IMR-90 (cell line): ENCODE measurements around the gene MAEA. TPM values are rescaled to one million over a fixed set of nuclear protein-coding genes. Genes with fewer than 3 reads are reported as not detected.

ENCODE experiments used
- ATAC-seq: fragments of 200-7000 bp; cut with Tn5 transposase; 2 replicates; pipeline ENCODE4 v1.9.1; 2020; ENCODE audit warnings: low read depth, mild to moderate bottlenecking, moderate library complexity
- BruUV-seq: library from RNA; stranded (reverse); fragments of 400-500 nt; replicated peaks from 2 replicates; lab custom pipeline; 2021; lab: Mats Ljungman, UMichigan
- CTCF ChIA-PET: fragments of 300-600 bp; formaldehyde crosslinking; extraction: SDS; loops from one replicate; lab custom pipeline; 2021; ENCODE audit warnings: antibody characterized with exemption; lab: Yijun Ruan, JAX
- POLR2A ChIA-PET: fragments of 300-600 bp; sonication (Branson Sonifier 250); formaldehyde crosslinking; loops from one replicate; lab custom pipeline; 2022; ENCODE audit warnings: antibody characterized with exemption; ENCODE audit not compliant: unreplicated experiment; lab: Charles Lee
- DNase-seq: peaks from one replicate; pipeline ENCODE4 v3.0.0; 2013
- H2AFZ ChIP-seq: replicated peaks from 2 replicates; pipeline ENCODE3; 2013; ENCODE audit warnings: low read length, mild to moderate bottlenecking; ENCODE audit not compliant: poor library complexity
- H2AK5ac ChIP-seq: 2 replicates; pipeline ENCODE4 v1.6.1; 2013; ENCODE audit warnings: low read depth, low read length, inconsistent platforms
- H2AK9ac ChIP-seq: replicated peaks from 2 replicates; pipeline ENCODE3; 2013; ENCODE audit warnings: mild to moderate bottlenecking, low read depth, low read length, moderate library complexity; ENCODE audit not compliant: poor library complexity
- H2BK120ac ChIP-seq: 2 replicates; pipeline ENCODE4 v1.6.1; 2013; ENCODE audit warnings: low read depth, low read length, inconsistent platforms
- H2BK15ac ChIP-seq: 3 replicates; pipeline ENCODE4 v1.6.1; 2013; ENCODE audit warnings: low read depth, low read length, inconsistent platforms
- H2BK20ac ChIP-seq: 2 replicates; pipeline ENCODE4 v1.6.1; 2013; ENCODE audit warnings: low read depth, mild to moderate bottlenecking, inconsistent platforms, low read length, moderate library complexity
- H2BK5ac ChIP-seq: 2 replicates; pipeline ENCODE4 v1.6.1; 2013; ENCODE audit warnings: mild to moderate bottlenecking, low read depth, low read length, inconsistent platforms; ENCODE audit not compliant: poor library complexity, severe bottlenecking
- H3K14ac ChIP-seq: replicated peaks from 2 replicates; pipeline ENCODE4 v1.6.1; 2013; ENCODE audit warnings: low read depth, low read length, inconsistent platforms
- H3K18ac ChIP-seq: 2 replicates; pipeline ENCODE4 v1.6.1; 2013; ENCODE audit warnings: low read depth, low read length, control low read depth
- H3K23ac ChIP-seq: 2 replicates; pipeline ENCODE4 v1.6.1; 2013; ENCODE audit warnings: low read depth, low read length, inconsistent platforms
- H3K27ac ChIP-seq: 2 replicates; pipeline ENCODE4 v1.5.1; 2013; ENCODE audit warnings: mild to moderate bottlenecking, control low read depth, low read length; ENCODE audit not compliant: insufficient read depth
- H3K27me3 ChIP-seq: 2 replicates; pipeline ENCODE4 v1.6.1; 2013; ENCODE audit warnings: low read length; ENCODE audit not compliant: control insufficient read depth, insufficient read depth
- H3K36me3 ChIP-seq: 2 replicates; pipeline ENCODE4 v1.6.1; 2013; ENCODE audit warnings: low read length, mixed read lengths; ENCODE audit not compliant: control insufficient read depth, insufficient read depth
- H3K4ac ChIP-seq: 2 replicates; pipeline ENCODE4 v1.6.1; 2013; ENCODE audit warnings: low read depth, low read length, inconsistent platforms
- H3K4me1 ChIP-seq: 2 replicates; pipeline ENCODE4 v1.6.1; 2013; ENCODE audit warnings: low read length, mixed read lengths; ENCODE audit not compliant: control insufficient read depth, insufficient read depth
- H3K4me2 ChIP-seq: 2 replicates; pipeline ENCODE4 v1.6.1; 2013; ENCODE audit warnings: low read depth, mild to moderate bottlenecking, control low read depth, low read length, moderate library complexity
- H3K4me3 ChIP-seq: 2 replicates; pipeline ENCODE4 v1.5.1; 2013; ENCODE audit warnings: low read depth, mild to moderate bottlenecking, control low read depth, low read length, moderate library complexity; ENCODE audit not compliant: insufficient read depth
- H3K56ac ChIP-seq: 2 replicates; pipeline ENCODE4 v1.6.1; 2013; ENCODE audit warnings: low read length, inconsistent platforms; ENCODE audit not compliant: insufficient read depth; ENCODE audit errors: extremely low read depth
- H3K79me1 ChIP-seq, 2 experiments: 2 replicates each; pipeline ENCODE4 v1.6.1; 2013; ENCODE audit warnings: low read length in 2 of 2, inconsistent platforms in 1 of 2, low read depth in 1 of 2
- H3K9ac ChIP-seq: 2 replicates; pipeline ENCODE4 v1.6.1; 2013; ENCODE audit warnings: low read depth, low read length, control low read depth
- H3K9me1 ChIP-seq: 2 replicates; pipeline ENCODE4 v1.6.1; 2013; ENCODE audit warnings: low read length, inconsistent platforms; ENCODE audit not compliant: insufficient read depth
- H3K9me3 ChIP-seq: 2 replicates; pipeline ENCODE4 v1.6.1; 2013; ENCODE audit warnings: low read length; ENCODE audit not compliant: control insufficient read depth, insufficient read depth
- H4K20me1 ChIP-seq: 2 replicates; pipeline ENCODE4 v1.6.1; 2013; ENCODE audit warnings: low read length, inconsistent platforms; ENCODE audit not compliant: insufficient read depth
- H4K5ac ChIP-seq: 2 replicates; pipeline ENCODE4 v1.6.1; 2013; ENCODE audit warnings: mild to moderate bottlenecking, low read depth, low read length, control low read depth
- H4K8ac ChIP-seq, 2 experiments: 2 replicates each; pipeline ENCODE4 v1.6.1; 2013; ENCODE audit warnings: low read depth in 2 of 2, low read length in 2 of 2, control low read depth in 1 of 2, inconsistent platforms in 1 of 2
- H4K91ac ChIP-seq: 2 replicates; pipeline ENCODE4 v1.6.1; 2013; ENCODE audit warnings: low read depth, low read length, inconsistent platforms; ENCODE audit not compliant: insufficient read depth
- BHLHE40 ChIP-seq: fragments of 150-350 bp; IDR thresholded peaks from 2 replicates; pipeline ENCODE4 v1.6.1; 2016; ENCODE audit warnings: mild to moderate bottlenecking, low read depth, low read length
- CEBPB ChIP-seq: IDR thresholded peaks from 2 replicates; pipeline ENCODE4 v1.6.1; 2012; ENCODE audit warnings: low read depth, low read length, improper control_type of control experiment
- CHD1 ChIP-seq: IDR thresholded peaks from 2 replicates; pipeline ENCODE4 v1.6.1; 2012; ENCODE audit warnings: low read depth, low read length, improper control_type of control experiment
- CTCF ChIP-seq: conservative IDR thresholded peaks from 2 replicates; pipeline ENCODE4 v1.5.1; 2012; ENCODE audit warnings: mild to moderate bottlenecking, low read depth, low read length, improper control_type of control experiment
- ELK1 ChIP-seq: fragments of 150-350 bp; IDR thresholded peaks from 2 replicates; pipeline ENCODE4 v1.6.1; 2016; ENCODE audit warnings: low read depth, mild to moderate bottlenecking, low read length, moderate library complexity, borderline replicate concordance
- FOS ChIP-seq: fragments of 150-350 bp; IDR thresholded peaks from 2 replicates; pipeline ENCODE4 v1.6.1; 2016; ENCODE audit warnings: low read depth, low read length
- MAFK ChIP-seq: IDR thresholded peaks from 2 replicates; pipeline ENCODE4 v1.6.1; 2012; ENCODE audit warnings: low read depth, low read length, improper control_type of control experiment
- MAZ ChIP-seq: IDR thresholded peaks from 2 replicates; pipeline ENCODE4 v1.6.1; 2012; ENCODE audit warnings: low read depth, mild to moderate bottlenecking, low read length, improper control_type of control experiment, moderate library complexity, borderline replicate concordance
- MXI1 ChIP-seq: IDR thresholded peaks from 2 replicates; pipeline ENCODE4 v1.6.1; 2012; ENCODE audit warnings: low read depth, mild to moderate bottlenecking, low read length, moderate library complexity, borderline replicate concordance
- NFE2L2 ChIP-seq: fragments of 150-350 bp; IDR thresholded peaks from 2 replicates; pipeline ENCODE4 v1.6.1; 2016; ENCODE audit warnings: low read depth, mild to moderate bottlenecking, low read length
- POLR2A ChIP-seq: IDR thresholded peaks from 2 replicates; pipeline ENCODE4 v1.6.1; 2012; ENCODE audit warnings: mild to moderate bottlenecking, low read depth, low read length
- RAD21 ChIP-seq: IDR thresholded peaks from 2 replicates; pipeline ENCODE4 v1.6.1; 2012; ENCODE audit warnings: low read length, improper control_type of control experiment
- RCOR1 ChIP-seq: IDR thresholded peaks from 2 replicates; pipeline ENCODE4 v1.6.1; 2012; ENCODE audit warnings: mild to moderate bottlenecking, low read length, improper control_type of control experiment; ENCODE audit not compliant: insufficient replicate concordance
- RFX5 ChIP-seq: IDR thresholded peaks from 2 replicates; pipeline ENCODE4 v1.8.0; 2012; ENCODE audit warnings: low read depth, mild to moderate bottlenecking, low read length, moderate library complexity
- SMC3 ChIP-seq: fragments of 150-350 bp; IDR thresholded peaks from 2 replicates; pipeline ENCODE4 v1.6.1; 2016; ENCODE audit warnings: low read depth, mild to moderate bottlenecking, antibody characterized with exemption, low read length, moderate library complexity
- USF2 ChIP-seq: fragments of 150-350 bp; IDR thresholded peaks from 2 replicates; pipeline ENCODE4 v1.6.1; 2017; ENCODE audit warnings: mild to moderate bottlenecking, antibody characterized with exemption, low read length, low read depth
- WGBS, 2 experiments: methylation state at CpG; one replicate each; pipeline versions ENCODE4 v1.1.5 to v1.1.7; 2013; ENCODE audit warnings: missing lambda C conversion rate in 2 of 2; ENCODE audit not compliant: insufficient read length in 1 of 2; ENCODE audit errors: extremely low coverage in 2 of 2; 5-methylcytosine and 5-hydroxymethylcytosine counted together
- dilution Hi-C: fragments of 300-500 bp; cut with HindIII; formaldehyde crosslinking; loops from one replicate; pipeline ENCODE4 v1.14.3; 2018; ENCODE audit warnings: low sequenced_read_pairs; ENCODE audit not compliant: unreplicated experiment
- in situ Hi-C: fragments of 300-500 bp; cut with MboI; formaldehyde crosslinking; loops from 3 replicates; pipeline ENCODE4 v1.14.3; 2019; ENCODE audit warnings: low sequenced_read_pairs, inconsistent platforms, mixed read lengths
- intact Hi-C: fragments of 100-400 bp; cut with micrococcal nuclease; formaldehyde crosslinking; loops from 2 replicates; pipeline ENCODE4 v1.10.0; 2022
- polyA plus RNA-seq, 3 experiments: library from polyadenylated mRNA; depleted of rRNA; stranded (reverse); fragments of >200 nt; gene quantifications; 2 replicates each; pipeline ENCODE4 v1.2.3, GENCODE V29; 2012; ENCODE audit warnings: low replicate concordance in 1 of 3
- total RNA-seq: library from RNA; depleted of rRNA; stranded (reverse); fragments of >200 nt; gene quantifications from 2 replicates; pipeline ENCODE4 v1.2.3, GENCODE V29; 2012

MAEA gene
- total and polyA plus RNA-seq, 2 of the 4 experiments (the other 2 are of a cell fraction): 61.5 to 108 TPM

GRCh38 chr4:1293531-1293941, 3.8 kb downstream of the MAEA start:
- no peak overlapping the region for H2BK120ac ChIP-seq
- H4K20me1 ChIP-seq: peaks cover 77% of the 10 kb centered on the region
- no peaks in the 10 kb centered on the region for H3K9me3 ChIP-seq
- no peak overlapping the region for H3K23ac ChIP-seq
- H2BK15ac ChIP-seq: no peak overlapping the region
- intact Hi-C loops (no loop called here), in situ Hi-C loops (no loop called here), dilution Hi-C loops (no loop called here)
- no peak overlapping the region for H4K8ac ChIP-seq
- H3K14ac ChIP-seq: no peak overlapping the region
- no peaks in the 10 kb centered on the region for H3K27me3 ChIP-seq
- H2BK5ac ChIP-seq: no peak overlapping the region
- no peak overlapping the region for H3K18ac ChIP-seq
- ChIA-PET POLR2A (no interaction called here), CTCF (no interaction called here)
- no peak overlapping the region for H2AK5ac ChIP-seq
- no TSS peak for BruUV-seq
- H3K56ac ChIP-seq: no peak overlapping the region
- no peak overlapping the region for H2AFZ ChIP-seq
- DNase-seq (no peak), ATAC-seq (no peak)
- no peak overlapping the region for H2AK9ac ChIP-seq
- no peak overlapping the region for H4K91ac ChIP-seq
- H3K36me3 ChIP-seq: peaks cover 16% of the 10 kb centered on the region; the same call in 1 of the 2 replicates
- H3K4me3 ChIP-seq: no peak overlapping the region
- no peak overlapping the region for H3K4me2 ChIP-seq
- H3K79me1 ChIP-seq: peaks cover 0 to 53% of the 10 kb centered on the region in 2 experiments; a peak in 3 of 4 replicates
- TF ChIP-seq ELK1 (no peak), MAFK (no peak), CTCF (no peak), BHLHE40 (no peak), MAZ (no peak), MXI1 (no peak), POLR2A (no peak), CEBPB (no peak), RAD21 (no peak), USF2 (no peak), RFX5 (no peak), SMC3 (no peak), FOS (no peak), RCOR1 (no peak), NFE2L2 (no peak), CHD1 (no peak)
- H2BK20ac ChIP-seq: no peak overlapping the region
- WGBS, 2 experiments: 100% methylated on average over 1 of the region's 4 CpGs; no CpG with 5 or more reads in 1 of the 2 experiments
- H3K9ac ChIP-seq: no peak overlapping the region
- no peak overlapping the region for H3K4ac ChIP-seq
- H3K9me1 ChIP-seq: peaks cover 5% of the 10 kb centered on the region; the same call in 1 of the 2 replicates
- H3K27ac ChIP-seq: no peak overlapping the region
- peaks cover 4% of the 10 kb centered on the region for H3K4me1 ChIP-seq
- H4K5ac ChIP-seq: no peak overlapping the region
